Spinal cord (tissue), 10 donors: ENCODE data around the gene DNAJC15. TPM values are rescaled to one million over a fixed set of nuclear protein-coding genes. Genes with fewer than 3 reads are reported as not detected.

Experiments
- DNase-seq, 6 donors: peaks; one replicate each; pipeline versions ENCODE4 v3.0.0 to v3.0.0-alpha.2; 2013 to 2015; ENCODE audit warnings: low spot score in 6 of 6, low read depth in 4 of 6
- H3K27ac ChIP-seq: one replicate; pipeline ENCODE4 v1.5.1; 2013; ENCODE audit warnings: low read depth, low read length, control low read depth
- H3K27me3 ChIP-seq: one replicate; pipeline ENCODE4 v1.6.1; 2013; ENCODE audit warnings: low read length; ENCODE audit not compliant: control insufficient read depth, insufficient read depth
- H3K36me3 ChIP-seq: one replicate; pipeline ENCODE4 v1.6.1; 2013; ENCODE audit warnings: low read length; ENCODE audit not compliant: control insufficient read depth, insufficient read depth
- H3K4me1 ChIP-seq: one replicate; pipeline ENCODE4 v1.6.1; 2013; ENCODE audit warnings: low read length; ENCODE audit not compliant: control insufficient read depth, insufficient read depth
- H3K4me3 ChIP-seq: one replicate; pipeline ENCODE4 v1.5.1; 2013; ENCODE audit warnings: low read depth, low read length, control low read depth
- H3K9me3 ChIP-seq: one replicate; pipeline ENCODE4 v1.6.1; 2013; ENCODE audit warnings: low read length; ENCODE audit not compliant: control insufficient read depth, insufficient read depth
- WGBS: methylation state at CpG from one replicate; pipeline ENCODE4 v1.1.5; 2013; ENCODE audit warnings: missing lambda C conversion rate; ENCODE audit not compliant: insufficient coverage; 5-methylcytosine and 5-hydroxymethylcytosine counted together
- polyA plus RNA-seq, 2 donors: library from polyadenylated mRNA; unstranded; fragments of 120-200 nt; gene quantifications; one replicate each; pipeline ENCODE4 v1.2.1, GENCODE V29; 2013; ENCODE audit not compliant: insufficient read length in 2 of 2
- total RNA-seq, 2 donors: library from RNA; depleted of rRNA in 1 of 2; stranded (reverse); fragments of 120-200 nt in 1 of 2; fragments of >200 nt in 1 of 2; gene quantifications; one replicate each; pipeline versions ENCODE4 v1.2.3 to v1.2.4, GENCODE V29; 2013 to 2014
- donor health status: healthy.

Gene DNAJC15
- total and polyA plus RNA-seq, 4 donors, result 19.1 to 27.6 (median 24.3) TPM

- Histone ChIP-seq H3K4me1 (peaks cover 24% of the 10 kb centered on the region), H3K36me3 (no peaks in the 10 kb centered on the region), H3K4me3 (no peak overlapping the region), H3K9me3 (no peaks in the 10 kb centered on the region), H3K27me3 (peaks cover under 1% of the 10 kb centered on the region), H3K27ac (no peak overlapping the region)
- peak in 1 of 6 donors; percentile 64 for DNase-seq
- WGBS, result 80% methylated on average over 2 of the region's 3 CpGs
These were observed 104.4 kb downstream of the DNAJC15 start for GRCh38 chr13:43127827-43128226.

- DNase-seq, result peak in 2 of 6 donors; percentile 65 to 87
- H3K9me3 ChIP-seq, result no peaks in the 10 kb centered on the region
- 36% methylated on average over 15 of the region's 21 CpGs for WGBS
- H3K4me1 ChIP-seq, result peaks cover 22% of the 10 kb centered on the region
- no peaks in the 10 kb centered on the region for H3K36me3 ChIP-seq
- no peak overlapping the region for H3K4me3 ChIP-seq
- peaks cover 2% of the 10 kb centered on the region for H3K27me3 ChIP-seq
- H3K27ac ChIP-seq, result no peak overlapping the region
These were observed 105.1 kb downstream of the DNAJC15 start for GRCh38 chr13:43128504-43128961.

- Histone ChIP-seq H3K4me1 (peaks cover 22% of the 10 kb centered on the region), H3K4me3 (no peak overlapping the region), H3K27me3 (peaks cover 2% of the 10 kb centered on the region), H3K9me3 (no peaks in the 10 kb centered on the region), H3K27ac (no peak overlapping the region), H3K36me3 (no peaks in the 10 kb centered on the region)
- DNase-seq, result peak in 1 of 6 donors; percentile 66
- no CpG with 5 or more reads among the region's 8 CpGs for WGBS
These were observed 105.7 kb downstream of the DNAJC15 start for GRCh38 chr13:43129066-43129465.

DNA sequence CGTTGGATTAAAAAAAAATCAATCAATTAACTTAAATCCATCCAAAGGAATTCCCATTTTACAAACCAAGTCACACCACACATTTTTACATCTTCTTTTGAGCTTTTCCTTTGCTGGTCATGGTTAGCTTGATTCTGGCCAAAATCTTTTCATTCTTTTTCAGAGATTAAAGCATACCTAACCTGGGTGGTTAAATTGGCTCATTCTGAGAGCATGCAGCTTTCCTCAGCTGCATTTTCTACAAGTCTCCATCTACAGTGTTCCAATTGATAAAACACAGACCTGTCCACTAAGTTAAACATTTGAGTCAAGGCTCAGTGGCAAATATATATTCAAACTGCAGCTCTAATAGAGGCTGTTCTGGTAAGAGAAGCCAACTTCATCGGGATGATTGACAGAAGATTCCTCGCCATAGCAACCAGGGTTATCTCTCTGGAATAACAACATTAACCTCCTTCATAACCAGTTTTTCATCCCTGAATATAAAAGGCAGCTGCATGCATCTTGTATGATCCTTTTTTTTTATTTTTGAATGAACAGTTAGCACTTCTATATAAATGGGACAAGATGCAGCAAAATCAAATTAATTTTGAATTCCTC, 106.2 kb downstream of the DNAJC15 start:
- Histone ChIP-seq H3K9me3 (no peaks in the 10 kb centered on the region), H3K27ac (no peak overlapping the region), H3K4me1 (peaks cover 22% of the 10 kb centered on the region), H3K36me3 (no peaks in the 10 kb centered on the region), H3K4me3 (no peak overlapping the region), H3K27me3 (peaks cover 5% of the 10 kb centered on the region)
- 20% methylated on average over 1 of the region's 3 CpGs for WGBS
- peak in 2 of 6 donors; percentile 61 to 84 for DNase-seq

GRCh38 chr13:43132257-43132656, 108.9 kb downstream of the DNAJC15 start:
- peaks cover 17% of the 10 kb centered on the region for H3K4me1 ChIP-seq
- no peaks in the 10 kb centered on the region for H3K9me3 ChIP-seq
- peak in 1 of 6 donors; percentile 80 for DNase-seq
- peaks cover 5% of the 10 kb centered on the region for H3K27me3 ChIP-seq
- no peaks in the 10 kb centered on the region for H3K36me3 ChIP-seq
- H3K27ac ChIP-seq, result no peak overlapping the region
- no CpG with 5 or more reads among the region's 4 CpGs for WGBS
- H3K4me3 ChIP-seq, result no peak overlapping the region

DNA sequence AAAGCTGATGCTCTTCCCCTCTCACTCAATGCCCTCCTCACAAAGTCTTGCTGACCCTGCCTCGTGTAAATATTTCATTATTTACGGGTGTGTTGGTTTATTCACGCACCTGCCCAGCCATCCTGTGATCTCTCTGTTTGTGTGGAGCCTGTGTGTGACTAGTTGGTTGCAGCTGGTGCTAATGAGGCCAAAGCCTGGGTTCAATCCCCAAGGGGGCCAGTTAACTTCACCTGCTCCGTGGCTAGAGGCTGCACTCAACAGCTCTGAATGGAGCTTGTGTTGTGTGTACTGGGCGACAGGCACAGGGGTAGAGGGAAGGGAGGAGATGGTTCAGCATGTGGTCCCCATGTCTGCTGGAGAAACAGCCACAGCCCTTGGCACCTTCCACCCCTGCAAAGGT, 109.5 kb downstream of the DNAJC15 start:
- WGBS, result 27% methylated on average over 2 of the region's 5 CpGs
- no peak overlapping the region for H3K27ac ChIP-seq
- peaks cover 5% of the 10 kb centered on the region for H3K27me3 ChIP-seq
- no peak overlapping the region for H3K4me3 ChIP-seq
- H3K9me3 ChIP-seq, result no peaks in the 10 kb centered on the region
- peaks cover 13% of the 10 kb centered on the region for H3K4me1 ChIP-seq
- H3K36me3 ChIP-seq, result no peaks in the 10 kb centered on the region
- DNase-seq, result peak in 1 of 6 donors; percentile 57

- peaks cover 7% of the 10 kb centered on the region for H3K4me1 ChIP-seq
- no peak overlapping the region for H3K27ac ChIP-seq
- 93% methylated on average over 4 of the region's 4 CpGs for WGBS
These were observed 110.4 kb downstream of the DNAJC15 start for GRCh38 chr13:43133792-43134191.

DNA sequence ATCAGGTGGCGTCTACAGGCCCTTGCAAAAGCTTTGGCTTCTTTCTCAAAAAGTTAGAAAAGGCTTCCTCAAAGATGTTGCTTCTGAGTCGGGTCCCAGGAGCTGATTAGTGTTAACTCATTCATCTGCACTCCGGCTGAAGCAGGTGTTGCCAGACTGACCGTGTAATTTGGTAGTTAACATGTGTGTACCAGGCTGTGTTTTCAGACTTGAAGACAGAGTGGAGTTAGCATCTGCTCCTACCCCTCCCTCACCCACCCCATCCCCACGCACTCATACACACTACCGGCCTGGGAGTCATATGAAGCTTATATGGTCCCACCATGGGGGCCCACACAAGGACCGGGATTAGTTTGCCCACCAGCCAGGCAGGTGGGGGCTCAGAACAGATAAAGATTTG, 111.5 kb downstream of the DNAJC15 start:
- H3K9me3 ChIP-seq, result no peaks in the 10 kb centered on the region
- 52% methylated on average over 3 of the region's 7 CpGs for WGBS
- no peak overlapping the region for H3K4me3 ChIP-seq
- no peak overlapping the region for H3K27ac ChIP-seq
- H3K27me3 ChIP-seq, result peaks cover 5% of the 10 kb centered on the region
- H3K36me3 ChIP-seq, result no peaks in the 10 kb centered on the region
- peak in 1 of 6 donors; percentile 62 for DNase-seq
- H3K4me1 ChIP-seq, result peaks cover 7% of the 10 kb centered on the region

More at GRCh38 chr13:43133792-43134191, 110.4 kb downstream of the DNAJC15 start:
- Histone ChIP-seq H3K36me3 (no peaks in the 10 kb centered on the region), H3K4me3 (no peak overlapping the region), H3K27me3 (peaks cover 5% of the 10 kb centered on the region), H3K9me3 (no peaks in the 10 kb centered on the region)
- no peak for DNase-seq

GRCh38 chr13:43135516-43135915, 112.1 kb downstream of the DNAJC15 start:
- H3K4me3 ChIP-seq, result no peak overlapping the region
- H3K27me3 ChIP-seq, result peaks cover 5% of the 10 kb centered on the region
- WGBS, result 84% methylated on average over 4 of the region's 5 CpGs
- H3K36me3 ChIP-seq, result no peaks in the 10 kb centered on the region
- no peak overlapping the region for H3K27ac ChIP-seq
- H3K9me3 ChIP-seq, result no peaks in the 10 kb centered on the region
- peaks cover 7% of the 10 kb centered on the region for H3K4me1 ChIP-seq
- peak in 1 of 6 donors; percentile 81 for DNase-seq

- H3K27ac ChIP-seq, result no peak overlapping the region
- DNase-seq, result no peak
- no peaks in the 10 kb centered on the region for H3K36me3 ChIP-seq
- peaks cover 7% of the 10 kb centered on the region for H3K4me1 ChIP-seq
- peaks cover 5% of the 10 kb centered on the region for H3K27me3 ChIP-seq
- H3K4me3 ChIP-seq, result no peak overlapping the region
- H3K9me3 ChIP-seq, result no peaks in the 10 kb centered on the region
- WGBS, result 49% methylated on average over 4 of the region's 7 CpGs
These were observed 113.7 kb downstream of the DNAJC15 start for GRCh38 chr13:43136920-43137575.
